Prostate gland (tissue), 2 donors: ENCODE measurements around the gene SLC51B.

Source experiments
- POLR2A ChIP-seq: fragments of 450-650 bp; IDR thresholded peaks from one replicate; pipeline ENCODE4 v1.6.1; 2016; ENCODE audit warnings: antibody characterized with exemption, mild to moderate bottlenecking
- POLR2AphosphoS5 ChIP-seq: sonication (generic); formaldehyde crosslinking; IDR thresholded peaks from one replicate; pipeline ENCODE4 v1.6.1; 2017; ENCODE audit warnings: antibody characterized with exemption
- TF ChIP-seq, protein P1 (sequence below), 4 experiments: fragments of 200-600 bp in 2 of 4; fragments of 450-650 bp in 2 of 4; sonication (generic) in 2 of 4; IDR thresholded peaks; 1 replicate in 3 of 4; 2 replicates in 1 of 4; pipeline ENCODE4 v1.5.1; 2016 to 2019; ENCODE audit warnings: antibody characterized with exemption in 4 of 4, mild to moderate bottlenecking in 2 of 4, moderate library complexity in 2 of 4

DNA sequence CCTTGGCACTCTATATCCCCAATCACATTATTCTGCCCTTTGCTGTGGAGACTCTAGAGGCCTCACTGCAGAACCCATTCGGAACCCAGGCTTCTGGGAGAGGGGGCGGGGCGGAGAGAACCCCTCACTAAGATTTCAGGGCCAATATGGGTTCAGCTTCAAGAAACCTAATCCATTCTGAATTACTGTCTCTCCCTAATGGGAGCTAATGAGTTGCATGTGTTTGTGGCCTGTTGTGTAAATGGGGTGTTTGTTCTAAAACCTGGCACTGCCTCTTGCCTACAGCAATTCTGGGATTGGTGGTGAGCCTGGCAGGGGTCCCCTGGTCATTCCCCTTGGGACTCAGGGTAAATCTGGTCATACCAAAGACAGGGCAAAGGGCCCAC lies 23.2 kb downstream of the SLC51B start:
- TF ChIP-seq, protein P1, sequence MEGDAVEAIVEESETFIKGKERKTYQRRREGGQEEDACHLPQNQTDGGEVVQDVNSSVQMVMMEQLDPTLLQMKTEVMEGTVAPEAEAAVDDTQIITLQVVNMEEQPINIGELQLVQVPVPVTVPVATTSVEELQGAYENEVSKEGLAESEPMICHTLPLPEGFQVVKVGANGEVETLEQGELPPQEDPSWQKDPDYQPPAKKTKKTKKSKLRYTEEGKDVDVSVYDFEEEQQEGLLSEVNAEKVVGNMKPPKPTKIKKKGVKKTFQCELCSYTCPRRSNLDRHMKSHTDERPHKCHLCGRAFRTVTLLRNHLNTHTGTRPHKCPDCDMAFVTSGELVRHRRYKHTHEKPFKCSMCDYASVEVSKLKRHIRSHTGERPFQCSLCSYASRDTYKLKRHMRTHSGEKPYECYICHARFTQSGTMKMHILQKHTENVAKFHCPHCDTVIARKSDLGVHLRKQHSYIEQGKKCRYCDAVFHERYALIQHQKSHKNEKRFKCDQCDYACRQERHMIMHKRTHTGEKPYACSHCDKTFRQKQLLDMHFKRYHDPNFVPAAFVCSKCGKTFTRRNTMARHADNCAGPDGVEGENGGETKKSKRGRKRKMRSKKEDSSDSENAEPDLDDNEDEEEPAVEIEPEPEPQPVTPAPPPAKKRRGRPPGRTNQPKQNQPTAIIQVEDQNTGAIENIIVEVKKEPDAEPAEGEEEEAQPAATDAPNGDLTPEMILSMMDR (IDR thresholded peaks at IDR 0.05): no peak
- TF ChIP-seq POLR2AphosphoS5: no peak
- TF ChIP-seq POLR2A: no peak
